ENCODE data around the gene USP34.

Gene USP34

DNA sequence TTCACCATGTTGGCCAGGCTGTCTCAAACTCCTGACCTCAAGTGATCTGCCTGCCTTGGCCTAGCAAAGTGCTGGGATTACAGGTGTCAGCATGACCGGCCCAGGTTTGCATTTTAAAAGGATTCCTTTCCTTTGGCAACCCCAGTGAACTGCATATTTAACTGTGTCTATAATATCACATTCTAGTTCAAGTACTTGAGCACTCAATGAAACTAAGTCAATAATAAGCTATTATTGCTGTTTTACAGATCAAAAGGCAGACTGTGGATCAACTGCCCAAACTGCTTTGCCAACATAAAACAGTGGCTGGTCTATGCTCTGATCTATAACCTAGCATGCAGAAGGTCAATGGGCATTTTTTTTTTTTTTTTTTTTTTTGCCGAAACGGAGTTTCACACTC lies 144.5 kb downstream of the USP34 start:
- H3K9ac ChIP-seq (ENCODE audit: insufficient read length), result no peak overlapping the region
- no peak for DNase-seq (ENCODE audit: low read depth, low spot score)
- no peak overlapping the region for H3K27ac ChIP-seq
- H3K36me3 ChIP-seq (ENCODE audit: insufficient read depth, low read length), result peaks cover 34% of the 10 kb centered on the region
- H3K4me3 ChIP-seq, result no peak overlapping the region
- TF ChIP-seq FOXP2 (optimal IDR thresholded peaks at IDR 0.05; ENCODE audit: control extremely low read depth, extremely low read length, insufficient read depth) (no peak), EZH2 (IDR thresholded peaks at IDR 0.05) (no peak), POLR2AphosphoS5 (IDR thresholded peaks at IDR 0.05; ENCODE audit: borderline replicate concordance, low read depth, low read length) (no peak)
- H3K9me3 ChIP-seq (ENCODE audit: low read depth, low read length), result no peaks in the 10 kb centered on the region

DNA sequence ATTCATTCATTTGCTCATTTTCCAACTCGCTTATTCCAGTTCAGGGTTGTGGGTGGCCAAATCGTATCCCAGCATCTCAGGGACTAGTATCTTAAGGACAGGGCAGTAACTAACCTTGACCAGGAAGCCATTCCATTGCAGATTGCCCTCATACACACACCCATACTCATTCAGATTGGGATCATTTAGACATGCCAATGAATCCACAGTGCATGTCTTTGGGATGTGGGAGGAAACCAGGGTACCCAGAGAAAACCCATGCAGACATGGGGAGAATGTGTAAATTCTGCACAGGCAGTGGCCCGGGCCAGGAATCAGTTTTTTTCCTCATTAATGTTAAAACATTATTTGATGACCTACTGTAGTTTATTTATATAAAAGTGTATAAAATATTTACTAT lies 150.7 kb downstream of the USP34 start:
- no peak overlapping the region for H3K4me3 ChIP-seq
- DNase-seq (ENCODE audit: low read depth, low spot score), result no peak
- no peak overlapping the region for H3K27ac ChIP-seq
- TF ChIP-seq FOXP2 (optimal IDR thresholded peaks at IDR 0.05; ENCODE audit: control extremely low read depth, extremely low read length, insufficient read depth) (no peak), EZH2 (IDR thresholded peaks at IDR 0.05) (no peak), POLR2AphosphoS5 (IDR thresholded peaks at IDR 0.05; ENCODE audit: borderline replicate concordance, low read depth, low read length) (no peak)
- H3K36me3 ChIP-seq (ENCODE audit: insufficient read depth, low read length), result peaks cover 9% of the 10 kb centered on the region
- H3K9me3 ChIP-seq (ENCODE audit: low read depth, low read length), result no peaks in the 10 kb centered on the region
- H3K9ac ChIP-seq (ENCODE audit: insufficient read length), result no peak overlapping the region

GRCh38 chr2:61318553-61318952 lies 152.3 kb downstream of the USP34 start:
- Histone ChIP-seq H3K27ac (no peak overlapping the region), H3K4me3 (no peak overlapping the region), H3K36me3 (ENCODE audit: insufficient read depth, low read length) (peaks cover 12% of the 10 kb centered on the region), H3K9ac (ENCODE audit: insufficient read length) (no peak overlapping the region), H3K9me3 (ENCODE audit: low read depth, low read length) (no peaks in the 10 kb centered on the region)
- DNase-seq (ENCODE audit: low read depth, low spot score), result no peak
- TF ChIP-seq POLR2AphosphoS5 (IDR thresholded peaks at IDR 0.05; ENCODE audit: borderline replicate concordance, low read depth, low read length) (no peak), FOXP2 (optimal IDR thresholded peaks at IDR 0.05; ENCODE audit: control extremely low read depth, extremely low read length, insufficient read depth) (no peak), EZH2 (IDR thresholded peaks at IDR 0.05) (no peak)

- Histone ChIP-seq H3K36me3 (ENCODE audit: insufficient read depth, low read length) (peaks cover 52% of the 10 kb centered on the region), H3K27ac (no peak overlapping the region), H3K9me3 (ENCODE audit: low read depth, low read length) (no peaks in the 10 kb centered on the region), H3K9ac (ENCODE audit: insufficient read length) (no peak overlapping the region), H3K4me3 (no peak overlapping the region)
- DNase-seq (ENCODE audit: low read depth, low spot score), result no peak
- TF ChIP-seq FOXP2 (optimal IDR thresholded peaks at IDR 0.05; ENCODE audit: control extremely low read depth, extremely low read length, insufficient read depth) (no peak), POLR2AphosphoS5 (IDR thresholded peaks at IDR 0.05; ENCODE audit: borderline replicate concordance, low read depth, low read length) (no peak), EZH2 (IDR thresholded peaks at IDR 0.05) (no peak)
These were observed 174.9 kb downstream of the USP34 start for GRCh38 chr2:61295981-61296380.

DNA sequence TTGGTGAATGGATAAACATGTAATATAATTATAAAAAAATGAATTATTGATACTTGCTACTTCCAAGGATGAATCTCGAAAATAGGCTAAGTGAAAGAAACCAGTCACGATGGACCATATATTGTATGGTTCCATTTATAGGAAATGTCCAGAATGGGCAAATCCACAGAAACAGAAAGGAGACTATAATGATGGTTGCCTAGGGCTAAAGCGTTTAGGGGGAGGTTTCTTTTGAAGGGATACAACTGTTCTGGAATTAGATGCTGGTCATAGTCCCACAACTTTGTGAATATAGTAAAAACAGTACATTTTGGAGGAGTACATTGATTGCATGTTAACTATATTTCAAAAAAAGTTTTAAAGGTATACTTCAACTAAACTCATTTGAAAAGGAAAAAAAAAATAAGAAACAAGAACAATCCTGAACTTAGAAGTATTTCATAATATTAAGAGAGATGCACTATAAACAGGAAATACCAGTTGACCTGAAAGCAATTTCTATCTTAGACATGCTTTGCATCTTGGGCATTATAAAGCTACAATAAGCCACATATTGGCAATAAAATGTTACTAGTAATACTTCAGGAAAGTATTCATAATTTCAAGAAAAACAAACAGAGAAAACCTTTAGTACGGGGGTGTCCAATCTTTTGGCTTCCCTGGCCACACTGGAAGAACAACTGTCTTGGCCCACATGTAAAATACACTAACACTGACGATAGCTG lies 178.9 kb downstream of the USP34 start:
- H3K27ac ChIP-seq, result no peak overlapping the region
- H3K9ac ChIP-seq (ENCODE audit: insufficient read length), result no peak overlapping the region
- peaks cover 55% of the 10 kb centered on the region for H3K36me3 ChIP-seq (ENCODE audit: insufficient read depth, low read length)
- no peak for TF ChIP-seq POLR2AphosphoS5 (IDR thresholded peaks at IDR 0.05; ENCODE audit: borderline replicate concordance, low read depth, low read length)
- TF ChIP-seq FOXP2 (optimal IDR thresholded peaks at IDR 0.05; ENCODE audit: control extremely low read depth, extremely low read length, insufficient read depth), result no peak
- no peak for TF ChIP-seq EZH2 (IDR thresholded peaks at IDR 0.05)
- no peak overlapping the region for H3K4me3 ChIP-seq
- H3K9me3 ChIP-seq (ENCODE audit: low read depth, low read length), result no peaks in the 10 kb centered on the region
- DNase-seq (ENCODE audit: low read depth, low spot score), result no peak

DNA sequence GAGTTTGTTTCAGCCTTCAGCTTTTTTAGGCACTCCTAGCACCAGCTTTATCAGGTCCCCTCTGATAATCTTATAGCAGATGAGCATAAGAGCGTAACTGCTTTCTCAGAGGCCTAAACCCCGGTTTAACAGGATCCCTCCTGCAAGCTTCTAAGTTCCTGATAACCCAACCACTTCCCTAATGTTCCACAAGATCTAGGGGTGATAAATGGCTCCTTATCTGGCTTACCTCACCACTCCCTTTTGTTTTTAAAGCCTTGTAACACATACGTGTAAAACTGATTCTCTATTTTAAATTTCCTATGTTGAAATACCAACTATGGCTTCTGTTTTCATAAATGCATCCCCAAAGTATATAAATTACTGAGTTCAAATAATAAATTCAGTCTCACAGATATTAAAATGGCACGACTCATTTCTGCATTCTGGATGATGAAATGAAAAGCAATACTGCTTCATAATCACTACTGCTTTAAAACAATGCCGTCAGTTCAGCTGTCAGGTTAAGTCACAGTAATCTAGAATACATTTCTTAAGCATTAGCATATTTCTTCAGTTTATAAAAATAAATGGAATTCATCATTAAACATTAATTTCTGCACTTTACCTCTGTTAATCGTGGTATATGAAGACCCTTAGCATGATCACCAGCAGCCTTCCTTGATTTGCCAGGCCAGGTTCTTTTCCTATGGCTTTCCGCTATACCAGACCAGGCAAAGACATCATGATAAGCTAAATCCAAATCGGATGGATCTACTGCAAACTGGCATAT lies 182.6 kb downstream of the USP34 start:
- Histone ChIP-seq H3K27ac (peak overlapping the region; percentile 64), H3K36me3 (ENCODE audit: insufficient read depth, low read length) (peaks cover 26% of the 10 kb centered on the region), H3K4me3 (no peak overlapping the region), H3K9me3 (ENCODE audit: low read depth, low read length) (no peaks in the 10 kb centered on the region), H3K9ac (ENCODE audit: insufficient read length) (peak overlapping the region; percentile 8)
- DNase-seq (ENCODE audit: low read depth, low spot score), result no peak
- TF ChIP-seq POLR2AphosphoS5 (IDR thresholded peaks at IDR 0.05; ENCODE audit: borderline replicate concordance, low read depth, low read length), result no peak
- TF ChIP-seq EZH2 (IDR thresholded peaks at IDR 0.05), result no peak
- TF ChIP-seq FOXP2 (optimal IDR thresholded peaks at IDR 0.05; ENCODE audit: control extremely low read depth, extremely low read length, insufficient read depth), result no peak

DNA sequence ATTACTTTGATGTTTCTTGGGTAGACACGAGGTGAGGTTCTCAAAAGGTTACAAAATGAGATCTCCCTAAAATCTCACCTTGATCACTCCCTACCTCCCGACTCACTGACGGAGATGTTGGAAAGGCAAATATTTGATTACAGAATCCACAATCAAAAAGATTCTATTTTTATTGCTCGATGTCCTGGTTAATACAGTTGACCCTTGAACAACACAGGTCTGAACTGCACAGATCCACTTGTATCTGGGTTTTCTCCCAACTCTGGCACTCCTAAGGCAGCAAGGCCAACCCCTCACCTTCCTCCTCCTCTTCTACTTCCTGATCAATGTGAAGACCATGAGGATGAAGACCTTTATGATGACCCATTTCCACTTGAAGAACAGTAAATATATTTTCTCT lies 183.6 kb downstream of the USP34 start:
- H3K36me3 ChIP-seq (ENCODE audit: insufficient read depth, low read length), result peaks cover 29% of the 10 kb centered on the region
- H3K27ac ChIP-seq, result no peak overlapping the region; the same call in 1 of the 2 replicates
- TF ChIP-seq FOXP2 (optimal IDR thresholded peaks at IDR 0.05; ENCODE audit: control extremely low read depth, extremely low read length, insufficient read depth), result no peak
- no peak for TF ChIP-seq EZH2 (IDR thresholded peaks at IDR 0.05)
- no peak for TF ChIP-seq POLR2AphosphoS5 (IDR thresholded peaks at IDR 0.05; ENCODE audit: borderline replicate concordance, low read depth, low read length)
- DNase-seq (ENCODE audit: low read depth, low spot score), result no peak
- no peaks in the 10 kb centered on the region for H3K9me3 ChIP-seq (ENCODE audit: low read depth, low read length)
- no peak overlapping the region for H3K4me3 ChIP-seq
- H3K9ac ChIP-seq (ENCODE audit: insufficient read length), result no peak overlapping the region

DNA sequence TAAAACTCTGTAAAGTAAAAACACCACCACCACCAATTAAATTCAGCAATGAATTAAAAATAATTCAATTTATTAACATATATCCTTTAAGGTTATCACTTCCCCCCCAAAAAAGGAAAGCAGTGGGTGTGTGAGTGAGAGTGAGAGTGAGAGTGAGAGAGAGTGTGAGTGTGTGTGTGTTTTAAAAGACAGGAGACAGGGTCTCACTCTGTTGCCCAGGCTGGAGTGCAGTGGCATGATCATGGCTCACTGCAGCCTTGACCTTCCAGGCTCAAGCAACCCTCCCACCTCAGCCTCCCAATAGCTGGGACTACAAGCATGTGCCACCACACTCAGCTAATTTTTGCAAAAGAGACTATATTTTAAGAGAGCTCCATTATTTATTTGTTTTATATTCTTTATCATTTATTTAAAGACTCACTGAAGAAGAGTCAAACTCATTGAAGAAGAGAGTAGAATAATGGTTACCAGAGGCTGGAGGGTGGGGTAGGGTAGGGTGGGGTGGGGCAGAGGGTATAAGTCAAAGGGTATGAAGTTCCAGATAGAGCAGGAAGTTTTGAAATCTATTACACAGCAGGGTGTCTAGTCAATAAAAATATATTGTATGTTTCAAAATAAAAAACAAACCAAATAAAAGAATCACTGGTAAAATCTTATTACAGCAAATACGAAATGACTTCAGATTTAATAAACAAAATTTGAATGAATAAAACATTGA lies 187.3 kb downstream of the USP34 start:
- TF ChIP-seq POLR2AphosphoS5 (IDR thresholded peaks at IDR 0.05; ENCODE audit: borderline replicate concordance, low read depth, low read length), result no peak
- TF ChIP-seq FOXP2 (optimal IDR thresholded peaks at IDR 0.05; ENCODE audit: control extremely low read depth, extremely low read length, insufficient read depth), result no peak
- TF ChIP-seq EZH2 (IDR thresholded peaks at IDR 0.05), result no peak
- Histone ChIP-seq H3K9ac (ENCODE audit: insufficient read length) (no peak overlapping the region), H3K27ac (no peak overlapping the region), H3K4me3 (no peak overlapping the region), H3K36me3 (ENCODE audit: insufficient read depth, low read length) (peaks cover 34% of the 10 kb centered on the region), H3K9me3 (ENCODE audit: low read depth, low read length) (no peaks in the 10 kb centered on the region)
- DNase-seq (ENCODE audit: low read depth, low spot score), result no peak
